MCF 10A (cell line): Measurements from ENCODE around the gene MNT. TPM values are rescaled to one million over a fixed set of nuclear protein-coding genes. Genes with fewer than 3 reads are reported as not detected.
A peak's percentile ranks its signal among the peaks of the same experiment; 100 is the strongest.

Experiments
- BruUV-seq: library from RNA; stranded (reverse); fragments of 400-500 nt; replicated peaks from 2 replicates; lab custom pipeline; 2021; lab: Mats Ljungman, UMichigan
- CTCF ChIA-PET: fragments of 300-600 bp; sonication (Branson Sonifier 250); formaldehyde crosslinking; extraction: SDS; loops from one replicate; lab custom pipeline; 2021; ENCODE audit warnings: antibody characterized with exemption, inconsistent platforms; lab: Yijun Ruan, JAX
- POLR2A ChIA-PET: fragments of 300-600, 350-650 bp; sonication (Branson Sonifier 250); formaldehyde crosslinking; extraction: SDS; loops from one replicate; lab custom pipeline; 2020; ENCODE audit warnings: antibody characterized with exemption, inconsistent platforms; lab: Yijun Ruan, JAX
- DNase-seq: peaks from one replicate; pipeline ENCODE4 v3.0.0-alpha.2; 2018; ENCODE audit not compliant: unreplicated experiment
- H3K27ac Mint-ChIP-seq: one replicate; pipeline ENCODE4 v1.8.0; 2022; ENCODE audit warnings: mild to moderate bottlenecking, low read depth, mixed read lengths; ENCODE audit not compliant: unreplicated experiment
- H3K27me3 Mint-ChIP-seq: one replicate; pipeline ENCODE4 v1.8.0; 2022; ENCODE audit warnings: mixed read lengths; ENCODE audit not compliant: insufficient read depth, unreplicated experiment
- H3K36me3 Mint-ChIP-seq: one replicate; pipeline ENCODE4 v1.8.0; 2022; ENCODE audit warnings: mild to moderate bottlenecking, moderate library complexity, mixed read lengths; ENCODE audit not compliant: insufficient read depth, unreplicated experiment
- H3K4me1 Mint-ChIP-seq: one replicate; pipeline ENCODE4 v1.8.0; 2022; ENCODE audit warnings: mixed read lengths; ENCODE audit not compliant: insufficient read depth, unreplicated experiment
- H3K4me3 Mint-ChIP-seq: one replicate; pipeline ENCODE4 v1.8.0; 2022; ENCODE audit warnings: mild to moderate bottlenecking, moderate library complexity, mixed read lengths; ENCODE audit not compliant: unreplicated experiment
- H3K9me3 Mint-ChIP-seq: one replicate; pipeline ENCODE4 v1.8.0; 2022; ENCODE audit warnings: mixed read lengths; ENCODE audit not compliant: unreplicated experiment
- intact Hi-C: fragments of 100-400 bp; cut with micrococcal nuclease; formaldehyde crosslinking; loops from 2 replicates; pipeline ENCODE4 v1.14.1; 2022
- total RNA-seq: library from RNA; stranded (reverse); gene quantifications from 2 replicates; pipeline ENCODE4 v1.2.3, GENCODE V29; 2022
- TF ChIP-seq, protein P1 (sequence below): fragments of 200-600 bp; IDR thresholded peaks from one replicate; pipeline ENCODE4 v1.8.0; 2022; ENCODE audit warnings: antibody characterized with exemption, mild to moderate bottlenecking; ENCODE audit not compliant: unreplicated experiment

The MNT gene
- total RNA-seq, 1 experiment from 2014 or later: 25.5 TPM

DNA sequence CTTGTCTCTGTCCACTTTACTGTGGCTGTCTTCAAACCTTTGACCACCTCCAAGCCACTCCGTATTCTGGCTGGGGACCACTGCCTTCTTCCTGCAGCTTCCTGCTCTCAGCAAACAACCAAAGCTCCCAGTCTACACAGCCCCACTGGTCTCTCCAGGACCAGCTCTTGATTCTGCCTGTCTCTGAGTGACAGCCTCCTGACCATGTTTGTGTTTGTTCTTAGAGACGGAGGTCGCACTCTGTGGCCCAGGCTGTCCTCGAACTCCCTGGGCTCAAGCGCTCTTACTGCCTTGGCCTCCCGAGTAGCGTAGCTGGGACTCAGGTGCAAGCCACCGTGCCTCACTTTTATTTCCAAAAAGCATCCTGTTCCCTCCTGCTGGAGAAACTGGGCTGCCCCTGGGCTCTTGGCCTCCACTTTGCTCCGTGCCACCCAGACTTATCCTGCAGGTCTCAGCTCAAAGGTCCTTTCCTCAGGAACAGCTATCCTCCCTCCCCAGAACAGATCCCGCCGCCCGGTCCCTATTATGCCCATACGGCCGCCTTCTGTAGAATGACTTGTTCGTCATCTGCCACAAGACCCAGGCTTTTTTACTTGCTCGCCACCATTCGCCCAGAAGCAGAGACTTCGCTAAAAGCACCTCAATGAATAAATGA, 9.1 kb downstream of the MNT start:
- Mint-ChIP-seq H3K36me3 (peaks cover 35% of the 10 kb centered on the region), H3K4me3 (peak overlapping the region; percentile 71), H3K9me3 (no peaks in the 10 kb centered on the region), H3K27ac (peak overlapping the region; percentile 83), H3K27me3 (no peaks in the 10 kb centered on the region), H3K4me1 (peaks cover 12% of the 10 kb centered on the region)
- intact Hi-C loops: no loop called here
- POLR2A ChIA-PET: interaction anchor here (0.6 to 5.2 kb wide), 12 partner anchors 8 to 1769 kb away, joined by 3 to 77 read pairs (median 4); partner anchors contain the start of genes SGSM2 and TSR1
- BruUV-seq: no TSS peak
- CTCF ChIA-PET: interaction anchor here (1.8 to 3.0 kb wide), 2 partner anchors 9 to 24 kb away, joined by 12 to 29 read pairs; no protein-coding TSS in a partner anchor
- no peak for DNase-seq
- TF ChIP-seq, protein P1, sequence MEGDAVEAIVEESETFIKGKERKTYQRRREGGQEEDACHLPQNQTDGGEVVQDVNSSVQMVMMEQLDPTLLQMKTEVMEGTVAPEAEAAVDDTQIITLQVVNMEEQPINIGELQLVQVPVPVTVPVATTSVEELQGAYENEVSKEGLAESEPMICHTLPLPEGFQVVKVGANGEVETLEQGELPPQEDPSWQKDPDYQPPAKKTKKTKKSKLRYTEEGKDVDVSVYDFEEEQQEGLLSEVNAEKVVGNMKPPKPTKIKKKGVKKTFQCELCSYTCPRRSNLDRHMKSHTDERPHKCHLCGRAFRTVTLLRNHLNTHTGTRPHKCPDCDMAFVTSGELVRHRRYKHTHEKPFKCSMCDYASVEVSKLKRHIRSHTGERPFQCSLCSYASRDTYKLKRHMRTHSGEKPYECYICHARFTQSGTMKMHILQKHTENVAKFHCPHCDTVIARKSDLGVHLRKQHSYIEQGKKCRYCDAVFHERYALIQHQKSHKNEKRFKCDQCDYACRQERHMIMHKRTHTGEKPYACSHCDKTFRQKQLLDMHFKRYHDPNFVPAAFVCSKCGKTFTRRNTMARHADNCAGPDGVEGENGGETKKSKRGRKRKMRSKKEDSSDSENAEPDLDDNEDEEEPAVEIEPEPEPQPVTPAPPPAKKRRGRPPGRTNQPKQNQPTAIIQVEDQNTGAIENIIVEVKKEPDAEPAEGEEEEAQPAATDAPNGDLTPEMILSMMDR: no peak

DNA sequence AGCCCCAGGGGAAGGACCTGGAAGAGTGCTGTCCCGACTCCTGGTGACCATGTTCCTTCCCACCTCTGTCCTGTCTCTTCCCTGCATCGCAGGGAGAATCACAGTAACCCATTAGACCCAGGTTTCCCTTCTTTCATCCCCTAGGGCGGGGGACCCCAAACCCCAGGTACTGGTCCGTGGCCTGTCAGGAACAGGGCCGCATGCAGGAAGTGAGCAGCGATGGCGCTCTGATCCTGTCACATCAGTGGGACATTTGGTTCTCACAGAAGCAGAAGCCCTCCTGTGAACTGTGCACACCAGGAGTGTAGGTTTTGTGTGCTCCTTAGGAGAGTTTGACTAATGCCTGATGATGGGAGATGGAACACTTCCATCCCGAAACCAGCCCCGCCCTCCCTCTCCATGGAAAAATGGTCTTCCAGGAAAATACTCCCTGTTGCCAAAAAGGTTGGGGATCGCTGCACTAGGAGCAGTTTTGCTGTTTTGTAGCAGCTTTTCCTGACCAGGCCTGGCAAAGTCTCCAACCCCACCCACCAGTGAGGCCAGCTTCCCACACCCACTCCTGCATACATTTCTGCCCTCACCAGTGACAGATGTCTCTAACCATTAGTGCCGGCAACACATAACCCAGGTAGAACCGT, 10.5 kb downstream of the MNT start:
- intact Hi-C loops: no loop called here
- Mint-ChIP-seq H3K36me3 (peaks cover 39% of the 10 kb centered on the region), H3K9me3 (no peaks in the 10 kb centered on the region), H3K27ac (no peak overlapping the region), H3K27me3 (no peaks in the 10 kb centered on the region), H3K4me3 (no peak overlapping the region), H3K4me1 (peaks cover 12% of the 10 kb centered on the region)
- BruUV-seq: no TSS peak
- TF ChIP-seq, protein P1: no peak
- POLR2A ChIA-PET: interaction anchor here (0.7 to 5.2 kb wide), 2 partner anchors 15 to 30 kb away, joined by 4 to 77 read pairs; no protein-coding TSS in a partner anchor
- DNase-seq: no peak
- CTCF ChIA-PET: no interaction called here

DNA sequence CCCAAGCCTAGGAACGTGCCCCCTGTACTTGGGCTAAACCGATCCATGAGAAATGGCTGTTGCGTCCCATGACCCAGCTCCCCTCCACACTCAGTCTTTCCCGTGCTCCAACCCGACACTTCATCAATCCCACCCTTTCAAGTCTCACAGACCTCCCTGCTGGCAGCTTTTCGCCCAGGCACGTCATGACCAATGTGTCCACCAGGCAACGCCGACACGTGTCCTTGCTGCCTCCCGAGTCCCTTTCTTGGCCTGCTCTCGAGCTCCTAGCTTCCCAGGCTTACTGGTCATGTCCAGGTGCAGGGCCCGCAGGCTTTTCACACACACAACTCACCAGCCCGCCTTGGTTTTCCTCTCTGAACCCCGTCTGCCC, 12.2 kb downstream of the MNT start:
- peaks cover 12% of the 10 kb centered on the region for H3K4me1 Mint-ChIP-seq
- TF ChIP-seq, protein P1: no peak
- ChIA-PET POLR2A (interaction anchor here (0.8 to 1.0 kb wide), 2 partner anchors 11 to 127 kb away, joined by 3 read pairs; no protein-coding TSS in a partner anchor), CTCF (interaction anchor here (13.6 kb wide), 1 partner anchor 24 kb away, joined by 309 read pairs; no protein-coding TSS in a partner anchor)
- H3K36me3 Mint-ChIP-seq: peaks cover 56% of the 10 kb centered on the region
- no TSS peak for BruUV-seq
- no peak for DNase-seq
- H3K9me3 Mint-ChIP-seq: no peaks in the 10 kb centered on the region
- H3K4me3 Mint-ChIP-seq: no peak overlapping the region
- H3K27ac Mint-ChIP-seq: no peak overlapping the region
- H3K27me3 Mint-ChIP-seq: no peaks in the 10 kb centered on the region
- intact Hi-C loops: no loop called here

GRCh38 chr17:2388020-2388682, 12.7 kb downstream of the MNT start:
- POLR2A ChIA-PET: interaction anchor here (0.8 to 1.0 kb wide), 2 partner anchors 11 to 126 kb away, joined by 3 read pairs; no protein-coding TSS in a partner anchor
- Mint-ChIP-seq H3K4me3 (no peak overlapping the region), H3K27ac (no peak overlapping the region), H3K27me3 (no peaks in the 10 kb centered on the region), H3K36me3 (peaks cover 58% of the 10 kb centered on the region), H3K4me1 (peaks cover 12% of the 10 kb centered on the region), H3K9me3 (no peaks in the 10 kb centered on the region)
- BruUV-seq: no TSS peak
- no peak for DNase-seq
- CTCF ChIA-PET: interaction anchor here (13.6 kb wide), 1 partner anchor 25 kb away, joined by 309 read pairs; no protein-coding TSS in a partner anchor
- TF ChIP-seq, protein P1: no peak
- intact Hi-C loops: no loop called here
